ENCODE measurements around the gene LCN6. TPM values are rescaled to one million over a fixed set of nuclear protein-coding genes. Genes with fewer than 3 reads are reported as not detected.
"Not testable (repeated sequence)": the region's sequence is repeated elsewhere in the genome, so short reads cannot be mapped to it uniquely, and the experiment has no call there.

LCN6 gene
- total RNA-seq, 1 donor from 2014 or later: not detected

DNA sequence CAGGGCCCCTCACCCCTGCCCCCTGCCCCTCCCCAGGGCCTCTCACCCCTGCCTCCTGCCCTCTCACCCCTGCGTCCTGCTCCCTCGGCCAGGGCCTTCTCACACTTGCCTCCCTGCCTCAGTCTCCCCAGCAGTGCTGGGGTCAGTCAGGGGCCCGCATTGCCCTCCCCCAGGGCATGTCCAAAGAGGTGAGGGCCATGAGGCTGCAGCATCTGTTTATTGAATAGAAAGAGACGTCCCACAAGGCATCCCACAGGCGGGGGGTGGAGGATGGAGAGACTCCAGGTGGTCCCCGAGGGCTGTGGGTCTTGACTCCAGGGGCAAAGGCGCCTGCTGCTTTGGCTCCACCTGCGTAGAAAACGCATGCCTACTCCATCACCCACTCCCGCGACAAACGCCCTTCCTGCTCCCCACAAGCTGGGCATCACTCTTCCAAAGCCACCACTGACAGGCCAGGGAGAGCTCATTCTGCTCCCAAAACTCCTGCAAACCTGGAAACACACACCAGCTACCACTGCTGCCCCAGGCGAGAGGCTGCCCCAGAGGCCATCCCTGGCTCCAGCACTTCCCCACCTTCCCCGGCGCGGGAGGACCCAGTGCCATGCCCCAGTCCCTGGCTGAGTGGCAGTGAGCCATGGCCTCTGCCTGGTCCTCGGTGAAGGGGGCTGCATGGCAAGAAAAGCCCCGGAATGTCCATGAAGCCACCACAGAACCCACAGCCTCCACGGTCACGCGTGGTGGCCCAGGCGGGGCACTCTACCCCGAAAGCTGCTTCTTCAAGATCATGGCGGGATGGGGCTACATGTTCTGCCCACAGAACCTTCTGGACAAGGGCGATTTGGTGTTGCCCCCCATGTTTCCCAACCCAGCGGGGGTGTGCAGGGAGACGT, 11.4 kb upstream of the LCN6 start:
- no peak for DNase-seq

DNA sequence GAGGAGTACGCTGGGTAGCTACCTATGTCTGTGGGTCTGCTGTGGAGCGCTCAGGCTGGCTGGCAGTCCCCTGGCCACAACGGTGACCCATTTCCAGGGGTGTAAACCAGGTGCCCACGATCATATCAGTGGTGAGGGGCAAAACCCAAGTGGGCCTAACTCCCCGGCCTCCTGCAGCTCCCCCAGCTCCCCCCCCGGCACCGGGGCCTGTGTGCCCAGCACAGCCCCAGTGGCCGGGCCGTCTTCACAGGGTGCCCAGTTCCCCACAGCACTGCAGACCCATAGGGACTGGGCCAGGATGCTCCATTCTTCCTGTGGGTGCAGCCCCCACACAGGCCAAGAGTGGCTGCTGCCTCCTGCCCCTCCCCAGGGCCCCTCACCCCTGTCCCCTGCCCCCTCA, 10.7 kb upstream of the LCN6 start:
- DNase-seq: no peak

DNA sequence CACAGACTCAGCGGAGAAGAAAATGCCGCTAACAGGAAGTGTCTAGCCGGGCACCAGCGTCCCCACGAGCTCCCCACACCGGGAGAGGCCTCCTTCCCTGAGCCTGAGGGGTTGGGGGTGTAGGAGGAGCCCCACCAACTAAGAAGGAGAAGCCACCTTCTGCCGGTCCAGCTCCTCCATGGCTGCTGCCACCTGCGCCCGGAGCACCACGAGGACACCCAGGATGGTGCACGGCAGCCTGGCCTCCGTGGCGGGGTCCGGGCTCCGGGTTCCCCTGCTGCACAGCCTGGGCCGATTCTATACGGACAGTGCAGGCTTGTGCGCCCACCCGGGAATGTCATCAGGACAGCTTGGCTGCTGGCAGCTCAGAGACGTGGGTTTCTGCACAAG, 9.4 kb upstream of the LCN6 start:
- DNase-seq: no peak

DNA sequence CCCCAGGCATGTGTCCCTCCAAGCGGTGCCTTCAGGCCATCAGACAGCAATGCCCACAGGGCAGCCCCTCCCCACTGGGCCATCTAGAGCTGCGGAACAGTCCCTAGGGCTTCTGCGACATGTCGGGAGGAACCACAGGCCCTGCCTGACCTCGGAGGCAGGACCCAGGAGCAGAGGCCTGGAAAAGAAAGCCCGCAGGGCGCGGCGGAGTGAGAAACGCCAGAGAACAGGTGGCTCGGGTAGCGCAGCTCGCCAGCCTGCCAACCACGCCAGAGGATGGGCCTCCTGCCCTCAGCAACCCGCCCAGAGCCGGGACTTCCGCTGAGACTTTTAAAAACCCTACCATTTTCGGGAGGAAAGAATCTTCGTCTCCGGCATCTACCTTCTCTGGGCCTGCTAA, 9.0 kb upstream of the LCN6 start:
- no peak for DNase-seq

DNA sequence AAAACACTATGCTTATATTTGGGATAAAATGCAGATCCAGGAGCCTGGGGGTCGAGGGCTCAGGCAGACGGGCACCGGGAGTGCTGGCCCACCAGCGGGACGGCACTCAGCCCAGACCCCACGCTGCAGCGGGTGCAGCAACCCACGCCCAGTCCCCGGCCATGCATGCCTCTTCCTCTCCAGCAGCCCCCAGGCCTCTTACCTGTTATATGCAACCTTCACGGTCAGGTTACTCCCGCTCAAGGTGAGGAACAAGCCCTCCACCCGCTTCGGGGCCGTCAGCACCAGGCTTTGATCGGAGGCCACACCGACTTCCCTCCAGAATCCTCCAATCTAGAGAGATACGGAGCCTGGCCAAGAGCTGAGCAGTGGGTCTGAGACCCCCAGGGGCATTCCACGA, 8.5 kb upstream of the LCN6 start:
- no peak for DNase-seq

DNA sequence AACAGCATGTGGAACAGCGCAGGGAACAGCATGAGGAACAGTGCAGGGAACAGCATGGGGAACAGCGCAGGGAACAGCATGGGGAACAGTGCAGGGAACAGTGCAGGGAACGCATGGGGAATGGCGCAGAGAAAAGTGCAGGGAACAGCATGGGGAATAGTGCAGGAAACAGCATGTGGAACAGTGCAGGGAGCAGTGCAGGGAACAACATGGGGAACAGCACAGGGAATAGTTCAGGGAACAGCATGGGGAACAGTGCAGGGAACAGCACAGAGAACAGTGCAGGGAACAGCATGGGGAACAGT, 7.8 kb upstream of the LCN6 start:
- DNase-seq: no peak

DNA sequence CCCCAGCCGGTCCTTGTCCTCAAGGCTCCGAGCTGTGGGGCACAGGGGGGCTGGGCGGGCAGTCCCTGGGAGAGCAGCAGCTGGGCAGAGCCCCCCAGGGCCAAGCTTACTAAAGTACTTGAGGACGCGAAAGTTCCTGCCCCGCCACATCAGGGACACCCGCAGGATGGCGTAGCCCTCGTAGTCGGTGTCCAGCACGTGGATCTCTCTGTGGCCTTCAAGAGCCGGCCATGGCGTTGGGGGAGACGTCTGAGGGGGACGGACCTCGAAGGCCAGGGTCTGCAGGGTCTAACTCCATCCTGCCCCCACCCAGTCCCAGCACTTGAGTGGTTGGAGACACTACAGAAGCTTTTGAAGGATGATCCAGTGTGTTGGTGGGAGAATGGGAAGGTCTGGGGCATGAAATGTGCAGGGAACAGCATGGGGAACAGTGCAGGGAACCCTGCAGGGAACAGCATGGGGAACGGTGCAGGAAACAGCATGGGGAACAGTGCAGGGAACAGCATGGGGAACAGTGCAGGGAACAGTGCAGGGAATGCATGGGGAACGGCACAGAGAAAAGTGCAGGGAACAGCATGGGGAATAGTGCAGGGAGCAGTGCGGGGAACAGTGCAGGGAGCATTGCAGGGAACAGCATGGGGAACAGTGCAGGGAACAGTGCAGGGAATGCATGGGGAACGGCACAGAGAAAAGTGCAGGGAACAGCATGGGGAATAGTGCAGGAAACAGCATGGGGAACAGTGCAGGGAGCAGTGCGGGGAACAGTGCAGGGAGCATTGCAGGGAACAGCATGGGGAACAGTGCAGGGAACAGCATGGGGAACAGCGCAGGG, 7.2 kb upstream of the LCN6 start:
- not testable (repeated sequence) for DNase-seq

DNA sequence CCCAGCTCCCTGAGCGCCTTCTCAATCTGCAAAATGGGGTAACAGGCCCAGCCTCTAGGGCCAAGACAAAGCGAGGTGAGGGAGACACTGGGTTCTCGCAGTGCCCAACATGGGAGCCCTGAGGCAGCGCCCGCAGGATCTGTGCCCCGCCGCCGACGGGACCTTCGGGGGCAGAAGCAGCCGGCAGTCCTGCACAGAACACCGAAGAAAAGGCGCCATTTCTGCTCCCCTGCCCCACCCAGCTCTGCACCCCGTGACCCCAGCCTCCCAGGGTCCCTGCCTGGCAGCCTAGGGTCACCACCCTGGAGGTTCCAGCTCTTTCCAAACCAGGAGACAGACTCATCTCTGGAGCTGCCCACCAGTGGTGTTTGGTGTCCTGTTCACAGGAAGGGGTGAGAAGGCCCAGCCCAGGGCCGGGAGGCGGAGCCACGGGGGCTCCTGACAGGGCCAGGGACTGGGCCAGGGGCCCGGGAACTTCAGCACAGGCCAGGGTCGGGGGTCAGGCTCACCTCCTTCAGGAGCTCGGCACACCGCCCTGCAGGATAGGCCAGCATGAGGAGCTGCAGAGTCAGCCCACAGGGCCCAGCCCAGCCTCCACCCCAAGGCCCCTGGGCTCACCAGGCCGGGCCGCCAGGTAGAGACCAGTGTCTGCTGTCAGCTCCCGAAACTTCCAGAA, 6.4 kb upstream of the LCN6 start:
- no peak for DNase-seq

DNA sequence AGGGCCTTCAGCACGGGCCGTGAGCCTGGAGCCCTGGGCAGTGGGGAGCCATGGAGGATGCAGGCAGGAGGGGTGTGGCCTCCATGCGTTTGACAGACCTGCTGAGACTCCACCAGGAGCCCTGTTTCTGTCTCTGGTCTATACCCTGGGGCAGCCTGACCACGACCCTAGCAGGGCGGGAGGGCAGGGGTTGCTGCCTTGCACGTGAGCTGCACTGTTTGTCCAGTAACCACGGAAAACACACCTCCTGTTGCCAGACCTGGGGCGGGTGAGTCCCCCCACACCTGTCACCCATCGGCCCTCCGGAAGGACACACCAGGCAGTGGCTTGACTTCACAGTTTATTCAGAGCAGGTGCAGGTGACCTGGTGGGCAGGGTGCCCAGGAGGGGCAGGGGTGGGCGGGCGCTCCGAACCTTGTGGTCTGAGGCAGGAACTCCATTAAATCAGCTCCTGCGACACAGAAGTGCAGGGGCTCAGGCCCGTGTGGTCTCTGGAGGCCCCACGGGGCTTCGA, 5.8 kb upstream of the LCN6 start:
- no peak for DNase-seq

DNA sequence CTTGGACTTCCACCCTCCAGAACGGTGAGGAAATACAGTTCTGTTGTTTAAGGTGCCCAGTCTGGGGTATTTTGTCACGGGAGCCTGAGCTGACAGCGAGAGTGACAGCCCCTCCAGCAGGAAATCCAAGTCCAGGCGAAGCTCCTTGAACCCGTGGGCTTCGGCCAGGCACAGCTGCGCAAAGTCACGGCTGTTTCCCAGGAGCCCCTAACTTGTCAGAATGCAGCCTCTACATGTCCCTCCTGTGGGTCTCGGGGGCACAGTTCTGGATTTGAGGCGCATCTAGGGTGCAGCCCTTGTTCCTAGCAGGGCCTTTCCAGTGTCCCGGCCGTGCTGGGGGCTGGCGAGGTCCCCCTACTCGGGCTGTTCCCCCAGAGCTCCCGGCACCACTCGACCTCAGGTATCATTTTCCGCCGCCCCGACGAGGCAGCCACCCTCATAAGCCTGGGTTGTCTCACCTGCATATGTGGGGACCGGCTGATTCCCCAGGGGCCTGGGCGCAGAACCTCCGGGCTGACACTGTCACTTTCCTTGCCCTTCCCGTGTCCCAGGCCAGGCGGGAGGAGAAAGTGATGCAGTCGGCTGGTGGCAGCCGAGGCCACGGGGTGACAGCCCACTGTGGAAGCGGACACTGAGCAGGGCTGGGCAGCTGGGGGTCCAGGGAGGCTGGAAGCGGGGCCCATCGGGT, 5.2 kb upstream of the LCN6 start:
- DNase-seq: no peak

DNA sequence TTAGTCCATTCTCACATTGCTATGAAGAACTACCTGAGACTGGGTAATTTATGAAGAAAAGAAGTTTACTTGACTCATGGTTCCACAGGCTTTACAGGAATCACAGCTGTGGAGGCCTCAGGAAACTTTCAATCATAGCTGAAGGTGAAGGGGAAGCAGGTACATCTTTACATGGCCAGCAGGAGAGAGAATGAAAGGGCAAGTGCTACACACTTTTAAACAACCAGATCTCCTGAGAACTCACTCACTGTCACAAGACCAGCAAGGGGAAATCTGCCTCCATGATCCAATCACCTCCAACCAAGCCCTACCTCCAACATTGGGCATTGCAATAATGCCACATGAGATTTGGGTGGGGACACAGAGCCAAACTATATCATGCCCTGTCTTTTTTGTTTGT, 3.5 kb upstream of the LCN6 start:
- no peak for DNase-seq

DNA sequence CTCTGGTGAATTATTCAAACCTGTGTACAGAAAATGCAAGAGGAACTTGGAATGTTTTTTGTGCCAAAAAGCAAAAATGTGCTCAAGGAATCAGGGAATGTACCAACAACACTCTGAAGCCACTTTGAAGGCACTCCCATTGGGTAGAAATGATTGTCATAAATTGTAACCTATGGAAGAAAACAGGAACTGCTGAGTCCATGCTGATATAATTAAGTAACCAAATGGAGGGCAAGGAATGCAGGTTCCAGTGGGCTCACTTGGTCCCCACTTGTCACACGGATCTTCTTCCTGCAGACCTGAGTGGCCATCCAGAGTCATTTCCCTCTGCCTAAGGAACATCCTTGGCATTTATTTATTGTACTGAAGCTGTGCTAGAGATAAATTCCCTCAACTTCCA, 2.9 kb upstream of the LCN6 start:
- no peak for DNase-seq

DNA sequence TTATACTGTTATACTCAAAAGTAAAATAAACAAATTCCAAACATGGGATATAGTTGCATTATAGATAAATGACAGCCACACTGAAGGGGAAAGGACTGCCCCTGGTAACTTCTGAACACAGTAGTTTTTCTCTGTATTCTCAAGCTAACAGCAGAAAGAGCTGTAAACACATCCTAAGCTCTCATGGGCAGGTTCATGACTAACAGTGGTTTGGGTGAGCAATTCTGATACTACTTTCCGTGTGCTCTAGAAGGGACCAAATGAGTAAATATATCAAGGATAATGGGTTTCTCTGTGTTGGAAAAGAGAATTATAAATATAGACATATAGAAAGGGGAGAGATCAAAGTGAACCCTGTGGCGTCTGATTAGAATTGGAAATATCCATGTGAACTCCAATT, 2.2 kb upstream of the LCN6 start:
- DNase-seq: no peak

DNA sequence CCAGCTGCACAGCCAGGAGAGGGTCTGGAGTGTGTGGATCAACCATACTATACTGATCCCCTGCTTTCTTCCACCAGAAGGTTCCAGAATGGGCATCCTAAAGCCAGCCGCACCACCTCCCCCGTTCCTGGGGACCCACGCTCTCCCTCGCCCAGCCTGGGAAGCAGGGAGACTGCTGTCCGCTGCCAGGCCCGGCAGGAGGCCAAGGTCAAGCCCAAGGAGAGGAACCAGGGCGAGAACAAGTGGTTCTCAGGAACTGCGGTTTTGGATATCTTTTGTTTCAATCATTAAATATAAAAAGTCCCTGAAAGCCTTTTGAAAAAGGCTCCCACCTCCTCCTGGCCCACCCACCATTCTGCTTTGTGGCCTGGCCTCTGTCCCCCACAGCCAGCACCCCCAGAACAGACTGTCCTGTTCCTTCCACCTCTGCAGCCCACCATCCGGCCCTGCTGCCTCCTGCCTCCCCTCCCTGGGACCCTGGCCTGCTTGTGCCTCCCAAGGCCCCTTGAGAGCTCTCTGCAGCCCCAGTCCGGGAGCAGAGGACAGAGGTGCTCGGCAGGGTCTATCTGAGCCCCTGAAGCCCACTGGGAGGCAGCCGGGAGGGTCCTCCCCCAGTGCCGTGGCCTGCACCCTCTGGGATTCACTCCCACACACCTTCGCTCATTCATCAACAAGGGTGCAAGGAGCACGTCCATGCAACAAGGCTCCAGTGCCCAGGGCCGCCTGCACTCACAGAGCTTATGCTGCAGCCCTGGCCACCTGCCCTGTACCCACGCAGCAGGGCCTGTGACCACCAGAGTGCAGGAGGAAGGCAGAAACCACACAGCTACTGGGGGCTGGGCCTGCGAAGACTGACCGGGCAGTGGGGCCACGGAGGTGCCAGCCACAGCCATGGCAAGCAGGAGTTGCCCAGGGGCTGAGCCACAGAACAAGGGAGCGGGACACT, 614 bp upstream of the LCN6 start:
- no peak for DNase-seq

DNA sequence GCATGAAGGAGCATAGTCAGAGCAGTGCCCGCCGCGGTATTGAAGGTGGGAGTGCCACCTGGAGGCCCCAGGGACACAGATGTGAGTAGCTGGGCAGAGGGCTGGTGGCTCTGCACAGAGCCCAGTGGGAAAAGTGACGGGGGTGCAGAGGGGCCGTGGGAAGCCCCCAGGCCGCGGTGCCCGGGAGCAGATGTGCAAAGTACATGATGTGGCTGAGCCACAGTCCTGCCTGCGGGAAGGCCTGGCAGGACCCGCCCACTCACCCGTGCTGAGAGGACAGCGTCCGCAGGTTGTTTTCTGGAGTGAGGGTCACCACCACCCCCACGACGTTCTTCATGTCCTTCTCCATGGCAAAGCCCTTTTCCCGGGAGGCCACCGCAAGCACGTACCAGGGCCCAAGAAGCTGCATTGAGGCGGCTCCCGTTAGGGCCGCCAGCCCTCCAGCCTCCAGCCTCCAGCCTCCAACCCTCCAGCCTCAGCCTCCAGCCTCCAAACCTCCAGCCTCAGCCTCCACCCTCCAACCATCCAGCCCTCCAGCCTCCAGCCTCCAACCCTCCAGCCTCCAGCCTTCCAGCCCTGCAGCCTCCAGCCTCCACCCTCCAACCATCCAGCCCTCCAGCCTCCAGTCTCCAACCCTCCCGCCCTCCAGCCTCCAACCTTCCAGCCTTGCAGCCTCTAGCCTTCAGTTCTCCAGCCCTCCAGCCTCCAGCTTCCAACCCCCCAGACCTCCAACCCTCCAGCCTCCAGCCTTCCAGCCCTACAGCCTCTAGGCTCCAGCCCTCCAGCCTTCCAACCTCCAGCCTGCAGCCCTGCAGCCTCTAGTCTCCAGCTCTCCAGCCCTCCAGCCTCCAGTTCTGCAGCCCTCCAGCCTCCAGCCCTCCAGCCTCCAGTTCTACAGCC, 914 bp downstream of the LCN6 start:
- DNase-seq: no peak

DNA sequence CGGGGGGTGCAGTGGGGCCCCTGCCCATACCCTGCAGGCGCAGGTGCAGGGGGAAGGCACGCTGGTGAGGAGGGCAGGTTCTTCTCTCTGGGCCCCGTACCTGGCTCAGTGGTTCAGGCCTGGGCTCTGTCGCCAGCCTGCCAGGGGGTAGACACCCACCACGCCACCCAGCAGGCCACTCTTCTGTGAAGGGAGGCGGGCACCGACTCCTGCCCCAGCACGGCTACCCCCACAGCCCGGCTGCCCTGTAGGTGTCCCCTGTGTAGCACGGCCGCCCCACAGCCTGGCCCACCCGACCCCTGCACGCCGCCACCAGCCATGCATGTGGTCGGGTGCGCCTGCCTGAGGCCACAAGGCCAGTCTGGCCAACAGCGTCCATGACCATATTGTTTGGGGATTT, 1.7 kb downstream of the LCN6 start:
- DNase-seq: no peak

DNA sequence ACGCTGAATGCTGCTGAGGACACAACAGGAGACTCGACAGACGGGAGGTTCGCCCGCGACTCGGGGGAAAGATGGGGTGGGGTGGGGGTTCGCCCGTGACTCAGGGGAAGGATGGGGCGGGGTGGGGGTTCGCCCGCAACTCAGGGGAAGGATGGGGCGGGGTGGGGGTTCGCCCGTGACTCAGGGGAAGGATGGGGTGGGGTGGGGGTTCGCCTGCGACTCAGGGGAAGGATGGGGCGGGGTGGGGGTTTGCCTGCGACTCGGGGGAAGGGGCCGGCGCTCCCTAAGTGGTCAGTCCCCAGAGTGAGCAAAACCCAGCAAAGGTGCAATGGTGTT, 2.2 kb downstream of the LCN6 start:
- no peak for DNase-seq

DNA sequence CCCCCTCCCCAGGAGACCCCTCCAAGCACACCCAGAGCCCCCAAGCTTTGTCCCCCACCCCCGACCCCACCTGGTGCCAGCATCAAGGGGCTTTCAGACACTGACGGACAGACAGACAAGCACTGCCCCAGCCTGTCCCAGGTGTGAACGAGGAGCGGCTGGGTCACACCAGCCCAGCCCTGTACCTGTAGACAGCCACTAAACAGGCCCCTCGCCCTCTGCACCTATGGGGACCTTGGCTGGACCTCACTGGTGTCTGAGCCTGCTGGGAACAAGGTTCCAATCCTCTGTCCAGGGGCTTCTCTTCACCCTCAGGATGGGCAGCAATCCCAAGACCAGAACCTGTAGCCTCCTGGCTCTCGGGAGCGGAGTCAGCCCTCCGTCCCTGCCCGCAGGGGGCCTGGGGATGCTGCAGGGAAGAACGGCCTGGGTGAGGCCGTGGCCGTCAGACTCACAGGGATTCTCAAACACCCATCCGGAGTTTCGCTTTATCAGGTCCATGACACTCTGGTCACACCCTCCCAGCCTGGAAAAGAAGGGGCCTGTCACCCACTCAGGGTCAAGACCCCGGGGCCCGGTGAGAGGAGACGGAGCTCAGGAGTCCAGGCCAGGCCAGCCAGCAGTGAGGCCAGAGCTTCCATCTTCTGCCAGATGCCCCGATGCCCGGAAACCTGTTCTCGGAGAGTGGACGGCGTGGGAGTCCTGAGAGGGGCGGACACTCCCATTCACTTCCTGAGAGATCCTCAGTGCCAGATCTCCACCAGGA, 2.8 kb downstream of the LCN6 start:
- no peak for DNase-seq

DNA sequence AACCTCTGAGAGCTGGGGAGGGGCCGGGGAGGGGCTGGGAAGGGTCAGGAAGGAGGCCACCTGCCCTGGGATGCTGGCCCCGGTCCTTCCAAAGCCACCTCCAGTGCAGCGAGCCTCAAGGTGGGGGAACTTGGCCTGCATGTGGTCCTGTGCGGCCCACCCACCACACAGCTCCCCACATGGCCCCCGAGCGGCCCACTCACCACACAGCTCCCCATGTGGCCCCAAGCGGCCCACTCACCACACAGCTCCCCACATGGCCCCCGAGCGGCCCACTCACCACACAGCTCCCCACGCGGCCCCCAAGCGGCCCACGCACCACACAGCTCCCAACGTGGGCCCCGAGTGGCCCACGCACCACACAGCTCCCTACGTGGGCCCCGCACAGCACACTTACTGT, 3.6 kb downstream of the LCN6 start:
- DNase-seq: no peak
